NK-92 treated with Interleukin-12 subunit alpha and Interleukin-12 subunit beta, amount 100 ng/mL, for 24 hours (cell line): Measurements from ENCODE around the gene CABP4.

Experiments
- DNase-seq: peaks from one replicate; lab custom pipeline; 2025; lab: John Stamatoyannopoulos, UW

The CABP4 gene

GRCh38 chr11:67496113-67496512 lies 41.0 kb downstream of the CABP4 start:
- no peak for DNase-seq

DNA sequence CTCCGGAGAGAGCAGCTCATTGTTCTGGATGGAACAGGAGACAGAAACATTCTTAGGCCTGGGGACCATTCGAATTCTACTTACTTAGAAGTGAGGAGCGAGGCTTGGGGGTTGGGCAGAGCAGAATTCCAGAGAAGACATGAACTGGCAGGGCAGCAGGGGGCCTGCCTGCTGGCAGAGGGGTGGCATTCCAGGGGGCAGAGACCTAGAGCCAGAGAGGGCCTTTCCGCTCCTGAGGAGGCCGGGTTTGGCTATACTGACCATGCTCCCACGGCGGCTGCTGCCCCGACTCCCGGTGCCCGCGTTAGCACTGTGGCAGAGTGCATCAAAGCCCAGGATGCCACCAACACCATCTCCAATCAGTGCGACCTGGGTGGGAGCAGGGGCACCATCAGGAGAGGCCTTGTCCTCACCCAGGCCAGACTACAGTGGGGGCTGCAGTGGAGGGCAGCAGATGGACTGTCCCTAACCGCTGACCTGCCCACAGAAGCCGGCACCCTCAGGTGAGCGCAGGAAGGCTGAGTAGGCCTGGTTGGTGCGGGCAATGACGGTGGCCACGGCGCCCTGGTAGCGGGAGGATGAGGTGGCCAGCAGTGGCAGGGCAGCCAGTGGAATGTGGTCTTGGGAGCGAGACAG lies 42.6 kb downstream of the CABP4 start:
- no peak for DNase-seq

GRCh38 chr11:67498544-67498972 lies 43.4 kb downstream of the CABP4 start:
- no peak for DNase-seq

DNA sequence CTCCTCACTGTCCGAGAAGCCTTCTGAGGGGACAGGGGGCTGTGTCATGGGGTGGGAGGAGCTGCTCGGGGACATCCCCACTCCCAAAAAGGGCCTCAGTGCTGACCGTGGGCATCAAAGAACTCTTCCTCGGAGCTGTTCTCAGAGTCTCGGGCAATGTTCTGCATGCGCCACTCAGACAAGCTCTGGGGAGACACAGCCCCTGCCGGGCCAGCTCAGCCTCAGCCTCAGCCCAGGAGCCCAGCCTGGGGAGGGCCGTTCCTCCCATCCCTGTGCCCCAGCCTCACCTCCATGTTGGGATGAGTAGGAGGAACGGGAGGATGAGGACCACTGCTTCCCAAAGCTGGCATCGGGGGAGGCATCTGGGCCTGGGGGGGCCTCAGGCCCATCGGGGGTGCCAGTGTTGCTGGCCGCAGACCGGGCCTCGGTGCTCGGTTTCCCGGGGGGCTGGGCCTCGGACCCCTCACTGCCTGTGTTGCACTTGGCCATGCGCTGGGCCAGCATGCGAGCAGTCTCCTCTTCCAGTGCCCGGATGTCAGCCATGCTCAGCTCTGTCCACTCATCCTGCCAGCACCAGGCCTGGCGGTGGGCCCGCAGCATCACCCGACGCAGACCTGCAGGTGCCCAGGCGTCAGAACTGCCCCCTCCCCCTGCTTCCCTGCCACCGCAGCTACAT lies 44.8 kb downstream of the CABP4 start:
- no peak for DNase-seq

DNA sequence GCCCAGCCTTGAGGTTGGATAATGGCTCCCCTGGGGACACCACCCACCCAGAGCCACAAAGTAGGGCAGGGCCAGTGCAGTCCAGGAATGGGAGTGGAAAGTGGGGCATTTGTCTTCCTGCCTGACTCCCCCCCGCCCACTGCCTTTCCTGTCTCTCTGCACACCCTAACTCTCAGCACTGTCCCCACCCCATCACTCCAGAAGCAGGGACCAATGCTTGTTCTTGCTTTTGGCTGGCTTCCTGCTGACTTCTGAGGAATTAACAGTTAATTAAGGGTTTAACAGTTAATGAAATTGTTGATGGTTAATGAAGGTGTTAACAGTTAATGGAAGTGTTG lies 45.3 kb downstream of the CABP4 start:
- no peak for DNase-seq

DNA sequence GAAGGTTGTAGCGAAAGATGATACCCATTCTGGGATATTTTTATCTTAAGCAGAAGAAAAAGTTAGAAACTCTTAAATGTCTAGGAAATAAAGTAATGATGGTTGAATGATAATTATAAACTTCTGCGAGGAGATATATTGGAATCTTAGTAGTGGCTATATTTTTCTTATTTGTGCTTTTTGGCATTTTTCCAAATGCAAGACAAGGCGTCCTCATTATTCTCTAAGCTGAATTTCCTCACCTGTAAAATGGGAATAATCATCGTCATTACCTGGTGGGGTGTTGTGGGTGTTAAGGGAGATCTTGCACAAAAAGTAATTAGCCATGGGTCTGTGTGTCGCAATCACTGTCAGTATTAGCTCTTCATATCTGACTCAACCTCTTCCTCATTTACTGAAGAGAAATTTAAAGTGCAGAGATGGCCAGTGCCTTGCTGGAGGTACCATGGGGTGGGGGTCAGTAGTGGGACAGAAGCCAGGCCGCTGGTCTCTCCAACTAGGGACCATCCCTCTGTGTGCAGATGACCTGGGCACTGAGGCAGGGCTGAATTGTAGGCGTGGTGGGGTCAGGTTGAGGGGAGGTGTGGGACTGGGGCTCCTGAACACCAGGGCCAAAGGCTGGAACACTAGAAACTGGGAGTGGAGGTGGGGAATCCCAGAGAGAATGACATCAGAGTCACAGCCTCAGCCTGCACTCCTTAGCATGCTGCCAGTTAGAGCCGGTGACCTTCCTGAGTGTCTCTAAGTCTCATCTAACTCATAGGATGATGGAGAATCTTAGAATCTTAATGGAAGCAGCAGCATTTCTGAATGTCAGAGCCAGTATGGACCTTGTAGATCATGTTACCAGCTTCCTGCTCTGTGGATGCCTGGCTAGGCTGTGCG lies 45.9 kb downstream of the CABP4 start:
- no peak for DNase-seq

GRCh38 chr11:67501854-67502253 lies 46.7 kb downstream of the CABP4 start:
- no peak for DNase-seq

DNA sequence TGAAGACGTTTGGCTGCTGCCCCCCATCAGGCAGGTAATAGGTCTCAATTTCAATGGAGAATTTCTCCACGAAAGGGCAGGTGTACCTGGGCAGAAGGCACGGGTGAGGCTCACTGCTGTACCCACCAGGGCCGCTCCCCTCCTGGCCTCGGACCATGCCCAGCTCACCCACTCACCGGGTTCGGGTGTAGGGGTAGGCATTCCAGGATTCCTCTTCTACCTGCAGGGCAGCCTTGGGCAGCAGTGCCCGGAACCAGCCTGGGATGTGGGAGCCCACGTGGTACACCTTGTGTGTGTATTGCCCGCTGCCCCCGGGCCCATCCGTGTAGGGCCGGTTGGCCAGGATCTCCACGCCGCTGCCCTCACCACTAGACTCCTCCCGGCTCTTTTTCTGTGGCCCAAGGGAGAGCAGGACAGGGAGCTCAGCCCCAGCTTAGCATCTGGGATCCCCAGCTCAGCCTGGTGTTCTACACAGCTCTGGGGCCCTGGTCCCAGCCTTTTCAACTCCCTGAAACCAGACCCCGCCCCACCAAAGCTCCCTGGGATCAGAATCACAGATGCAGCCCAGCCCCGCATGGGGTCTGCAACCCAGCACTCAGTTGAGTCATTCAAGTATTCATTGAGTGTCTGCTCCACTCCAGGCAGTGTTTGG lies 47.3 kb downstream of the CABP4 start:
- no peak for DNase-seq

- no peak for DNase-seq
Observed at GRCh38 chr11:67503119-67504004, 48.2 kb downstream of the CABP4 start.

DNA sequence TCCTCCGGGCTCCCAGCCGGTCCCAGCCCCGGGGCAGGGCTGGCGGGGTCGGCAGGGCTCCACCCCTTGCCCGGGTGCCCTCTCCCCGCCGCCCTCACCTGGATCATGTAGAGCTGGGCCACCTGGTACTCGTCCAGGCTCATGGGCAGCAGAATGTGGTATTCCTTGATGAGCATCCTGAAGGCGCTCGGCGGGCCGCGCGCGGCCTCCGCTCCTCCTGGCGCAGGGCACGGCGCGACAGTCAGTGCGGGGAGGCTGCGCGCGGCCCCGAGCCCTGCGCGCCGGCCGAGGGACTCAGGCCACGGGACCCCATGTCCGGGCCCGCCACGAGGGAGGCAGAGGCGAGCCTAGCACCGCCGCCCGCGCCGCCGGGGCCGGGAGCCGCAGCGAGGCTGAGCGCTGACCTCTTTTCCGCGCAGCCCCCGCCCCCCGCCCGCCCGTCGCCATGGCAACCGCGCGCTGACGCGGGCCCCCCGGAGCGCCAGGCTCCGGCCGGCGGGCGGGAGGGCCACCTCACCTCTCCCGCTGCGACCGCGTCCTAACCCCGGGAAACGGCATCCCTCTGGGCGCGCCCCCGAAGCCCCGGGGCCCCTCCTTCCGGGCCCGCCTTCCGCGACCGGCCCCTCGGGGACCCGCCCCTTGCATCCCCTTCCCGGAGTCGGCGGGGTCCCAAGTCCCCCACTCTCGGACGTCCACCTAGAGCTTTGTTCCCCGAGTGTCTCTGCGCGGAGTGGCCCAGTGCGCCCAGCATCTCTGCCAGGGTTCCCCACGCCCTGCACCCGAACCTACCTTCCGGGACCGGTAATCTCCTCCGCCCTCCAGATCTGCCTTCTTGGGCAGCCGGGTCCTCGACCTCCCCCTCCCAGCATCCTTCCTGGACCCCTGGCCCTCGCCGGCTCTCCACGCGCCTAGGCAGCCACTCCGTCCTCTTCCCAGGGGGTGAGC lies 49.1 kb downstream of the CABP4 start:
- no peak for DNase-seq

DNA sequence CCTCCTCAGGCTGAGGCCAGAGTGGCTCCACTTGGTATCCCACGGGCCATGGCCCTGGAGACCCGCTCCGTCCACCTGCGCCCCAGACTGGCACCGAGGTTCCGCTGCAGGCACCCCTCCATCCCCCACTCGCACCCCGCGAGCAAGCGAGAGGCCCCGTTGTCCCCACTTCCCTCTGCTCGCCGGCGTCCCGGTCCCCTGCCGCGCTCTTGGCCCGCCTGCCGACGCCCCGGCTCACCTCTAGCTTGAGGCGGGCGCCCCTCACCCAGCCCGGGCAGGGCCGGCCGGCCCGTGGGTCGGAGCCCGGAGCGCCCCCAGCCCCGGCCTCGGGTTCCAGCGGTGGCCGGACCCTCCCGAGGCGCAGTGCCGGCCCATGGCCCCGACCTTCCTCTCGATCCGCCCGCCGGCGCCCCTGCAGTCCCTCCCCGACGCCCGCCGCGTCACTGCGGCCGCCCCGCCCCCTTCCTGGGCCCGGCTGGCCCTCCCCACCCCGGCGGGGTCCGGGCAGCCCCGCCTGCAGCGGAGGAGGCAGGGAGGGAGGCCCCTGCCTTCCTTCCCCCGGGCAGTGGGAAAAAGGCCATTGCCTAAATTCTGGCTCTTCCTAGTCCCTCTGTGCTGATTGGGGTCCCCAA lies 49.9 kb downstream of the CABP4 start, which contains the start of gene PITPNM1:
PITPNM1 (minus strand) TSS at position 414 of the 632 bp plus-strand sequence. CDS start 1,183 bp downstream, outside the sequence.
- peak; percentile 58 for DNase-seq

- DNase-seq: peak; percentile 69
Observed at GRCh38 chr11:67505605-67506396, 50.6 kb downstream of the CABP4 start.

GRCh38 chr11:67506426-67507051 lies 51.4 kb downstream of the CABP4 start:
- DNase-seq: peak; percentile 23

GRCh38 chr11:67507242-67507863 lies 52.2 kb downstream of the CABP4 start:
- DNase-seq: no peak

DNA sequence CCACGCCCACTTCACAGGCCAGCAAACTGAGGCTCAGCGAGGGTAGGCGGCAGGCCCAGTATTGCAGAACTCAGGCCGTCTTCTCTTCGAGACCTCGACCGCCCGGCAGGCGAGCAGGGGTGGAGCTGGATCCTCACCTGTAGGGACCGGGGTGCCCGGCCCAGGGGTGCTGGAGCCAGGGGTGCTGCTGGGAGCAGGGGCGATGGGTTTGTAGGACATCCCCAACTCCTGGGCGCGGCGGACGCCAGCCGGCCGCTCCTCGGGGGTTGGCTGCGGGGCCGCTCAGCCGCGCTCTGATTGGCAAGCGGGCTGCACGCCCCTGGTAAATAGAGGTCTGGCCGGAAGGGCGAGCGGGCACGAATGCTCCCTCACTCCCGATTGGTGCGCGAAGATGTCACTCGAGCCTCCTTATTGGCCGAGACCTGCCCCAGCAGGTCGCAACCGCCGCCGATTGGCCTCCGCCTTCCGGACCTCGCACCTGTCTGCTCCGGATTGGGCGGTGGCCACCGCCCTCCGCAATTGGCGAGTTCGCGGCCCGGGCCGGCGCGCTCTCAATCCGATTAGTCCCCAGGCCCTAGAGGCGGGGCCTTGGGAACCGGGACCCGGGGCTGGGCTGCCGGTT lies 52.8 kb downstream of the CABP4 start, which contains the start of gene CDK2AP2:
CDK2AP2 (minus strand) TSS at position 299 of the 622 bp plus-strand sequence; CDS start at position 219, 80 bp downstream.
- DNase-seq: peak; percentile 99

GRCh38 chr11:67508486-67509121 lies 53.5 kb downstream of the CABP4 start:
- peak; percentile 97 for DNase-seq

GRCh38 chr11:67510023-67510345 lies 54.8 kb downstream of the CABP4 start:
- no peak for DNase-seq
